Measurements from ENCODE around the gene BMP2K. TPM values are rescaled to one million over a fixed set of nuclear protein-coding genes. Genes with fewer than 3 reads are reported as not detected.

BMP2K gene
- total RNA-seq = 1 to 10 TPM; 8.9 to 9.7 (median 9.3) TPM

DNA sequence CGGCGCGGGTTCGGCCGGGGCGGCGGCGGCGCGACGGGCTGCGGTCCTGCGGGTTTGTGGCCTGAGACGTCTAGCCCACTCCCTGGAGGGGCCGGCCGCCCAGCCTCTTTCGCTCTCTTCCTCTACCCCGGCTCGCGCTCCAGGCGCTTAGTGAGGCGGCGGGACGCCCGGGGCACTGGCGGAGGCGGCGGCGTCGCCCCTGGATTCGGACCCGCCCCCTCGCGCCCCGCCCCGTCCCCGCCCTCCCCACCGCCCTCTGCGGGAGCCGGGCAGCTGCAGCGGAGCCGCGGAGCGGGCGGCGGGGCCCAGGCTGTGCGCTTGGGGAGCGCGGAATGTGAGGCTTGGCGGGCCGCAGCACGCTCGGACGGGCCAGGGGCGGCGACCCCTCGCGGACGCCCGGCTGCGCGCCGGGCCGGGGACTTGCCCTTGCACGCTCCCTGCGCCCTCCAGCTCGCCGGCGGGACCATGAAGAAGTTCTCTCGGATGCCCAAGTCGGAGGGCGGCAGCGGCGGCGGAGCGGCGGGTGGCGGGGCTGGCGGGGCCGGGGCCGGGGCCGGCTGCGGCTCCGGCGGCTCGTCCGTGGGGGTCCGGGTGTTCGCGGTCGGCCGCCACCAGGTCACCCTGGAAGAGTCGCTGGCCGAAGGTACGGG is at the start of gene BMP2K:
Gene BMP2K (plus strand): TSS at position 272 of the 650 bp plus-strand sequence. CDS start 194 bp downstream, at position 466.
- ATAC-seq (peak; percentile 84 to 86), DNase-seq (peak; percentile 73)
- Mint-ChIP-seq H3K4me1 (ENCODE audit: low read depth) (peaks cover 25% of the 10 kb centered on the region), H3K9me3 (no peaks in the 10 kb centered on the region), H3K36me3 (ENCODE audit: insufficient read depth) (no peaks in the 10 kb centered on the region), H3K4me3 (peak within 1 kb of the TSS; percentile 94), H3K27me3 (ENCODE audit: low read depth) (no peaks in the 10 kb centered on the region)

DNA sequence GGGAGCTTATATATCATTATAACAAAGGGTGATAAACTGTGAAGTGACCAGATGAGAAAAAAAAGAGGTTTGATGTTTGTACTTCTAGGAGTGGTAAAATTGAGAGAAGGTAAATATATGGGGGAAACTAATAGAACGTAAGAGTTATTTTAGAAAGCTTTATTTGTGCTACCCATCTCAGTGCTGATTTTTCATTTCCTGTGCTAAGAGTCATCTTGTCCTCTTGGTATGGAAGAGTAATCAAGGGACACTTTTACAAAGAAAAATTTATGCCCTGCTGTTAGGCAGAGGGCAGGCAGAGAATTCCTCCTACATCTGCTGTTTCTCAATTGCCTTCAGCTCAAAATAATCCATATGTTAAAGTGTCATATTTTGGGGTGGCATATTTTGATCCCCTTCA is 49.6 kb upstream of the BMP2K start:
- H3K9me3 Mint-ChIP-seq = no peaks in the 10 kb centered on the region
- ATAC-seq (no peak), DNase-seq (no peak)
- H3K36me3 Mint-ChIP-seq (ENCODE audit: insufficient read depth) = no peaks in the 10 kb centered on the region
- no peaks in the 10 kb centered on the region for H3K27me3 Mint-ChIP-seq (ENCODE audit: low read depth)
- no peak overlapping the region for H3K4me3 Mint-ChIP-seq
- H3K4me1 Mint-ChIP-seq (ENCODE audit: low read depth) = peaks cover 2% of the 10 kb centered on the region

DNA sequence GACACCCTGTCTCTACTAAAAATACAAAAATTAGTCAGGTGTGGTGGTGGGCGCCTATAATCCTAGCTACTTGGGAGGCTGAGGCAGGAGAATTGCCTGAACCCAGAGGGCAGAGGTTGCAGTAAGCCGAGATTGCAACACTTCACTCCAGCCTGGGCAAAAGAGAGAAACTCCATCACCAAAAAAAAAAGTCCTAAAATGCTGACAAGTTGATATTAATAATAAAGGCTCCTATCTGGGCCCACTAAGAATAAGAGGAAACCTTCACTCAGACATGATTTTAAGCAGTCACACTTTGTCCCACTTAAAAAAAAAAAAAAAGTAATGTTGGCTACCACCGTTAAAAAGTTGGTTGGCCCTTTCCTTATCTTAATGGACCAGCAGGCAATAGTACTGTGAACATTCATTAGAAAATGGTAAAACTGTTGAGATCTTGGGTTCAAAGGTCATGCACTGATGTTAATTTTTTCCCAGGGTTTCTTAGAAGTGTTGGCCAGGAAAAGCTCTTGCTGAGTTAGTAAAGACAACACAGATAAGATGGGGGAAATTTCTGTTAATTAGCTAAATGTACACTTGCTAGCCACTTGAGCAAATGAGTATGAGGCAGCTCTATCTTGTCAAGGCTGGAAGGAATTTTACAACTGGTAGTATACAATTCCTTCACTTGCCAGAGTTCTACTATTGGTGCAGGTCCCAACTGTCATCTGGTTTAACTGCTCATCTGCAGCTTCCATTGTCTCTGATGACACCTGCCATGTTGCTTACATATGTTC is 43.6 kb upstream of the BMP2K start:
- Mint-ChIP-seq H3K27me3 (ENCODE audit: low read depth) (no peaks in the 10 kb centered on the region), H3K4me1 (ENCODE audit: low read depth) (no peaks in the 10 kb centered on the region), H3K36me3 (ENCODE audit: insufficient read depth) (no peaks in the 10 kb centered on the region), H3K9me3 (no peaks in the 10 kb centered on the region), H3K4me3 (no peak overlapping the region)
- ATAC-seq (no peak), DNase-seq (no peak)

- DNase-seq (no peak), ATAC-seq (no peak)
- no peaks in the 10 kb centered on the region for H3K27me3 Mint-ChIP-seq (ENCODE audit: low read depth)
- H3K36me3 Mint-ChIP-seq (ENCODE audit: insufficient read depth) = no peaks in the 10 kb centered on the region
- H3K4me1 Mint-ChIP-seq (ENCODE audit: low read depth) = no peaks in the 10 kb centered on the region
- no peaks in the 10 kb centered on the region for H3K9me3 Mint-ChIP-seq
- no peak overlapping the region for H3K4me3 Mint-ChIP-seq
Observed at GRCh38 chr4:78734441-78735162, 41.5 kb upstream of the BMP2K start.

DNA sequence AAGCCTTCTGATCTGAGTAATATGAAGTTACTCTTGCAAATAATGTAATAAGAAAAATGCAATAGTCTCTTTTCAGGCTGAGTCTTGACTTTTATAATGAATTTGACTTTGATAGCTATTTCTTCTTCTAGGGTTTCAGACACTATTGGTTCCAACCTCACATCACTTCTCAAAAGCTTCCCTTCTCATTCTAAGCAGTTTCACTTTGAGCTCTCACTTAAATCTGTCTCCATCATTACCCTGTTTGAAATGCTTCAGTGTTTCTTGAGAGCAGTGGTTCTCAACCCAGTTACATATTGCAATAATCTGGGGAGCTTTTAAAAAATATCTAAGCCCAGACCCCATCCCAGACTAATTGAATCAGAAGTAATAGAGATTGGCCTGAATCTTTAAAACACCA is 40.5 kb upstream of the BMP2K start:
- ATAC-seq (no peak), DNase-seq (no peak)
- no peaks in the 10 kb centered on the region for H3K36me3 Mint-ChIP-seq (ENCODE audit: insufficient read depth)
- no peaks in the 10 kb centered on the region for H3K27me3 Mint-ChIP-seq (ENCODE audit: low read depth)
- H3K9me3 Mint-ChIP-seq = no peaks in the 10 kb centered on the region
- H3K4me3 Mint-ChIP-seq = no peak overlapping the region
- no peaks in the 10 kb centered on the region for H3K4me1 Mint-ChIP-seq (ENCODE audit: low read depth)

DNA sequence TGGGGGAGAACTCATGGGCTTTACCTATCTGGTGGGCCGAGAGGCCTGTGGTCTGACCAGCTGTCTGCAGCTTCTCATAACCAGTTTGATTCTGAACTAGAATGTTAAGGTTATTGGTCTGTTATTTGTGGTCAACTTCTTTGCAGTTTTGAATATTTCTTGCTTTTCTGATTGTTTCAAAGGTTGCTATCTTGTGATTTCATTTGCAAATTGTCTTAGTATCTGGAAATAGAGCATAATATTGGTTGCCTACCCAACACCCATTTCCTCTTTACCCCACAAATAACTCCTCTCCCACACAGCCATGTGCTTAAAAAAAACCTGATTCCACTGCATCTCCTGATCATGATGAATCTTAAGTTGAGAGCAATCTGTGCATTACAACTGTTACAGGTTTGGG is 39.1 kb upstream of the BMP2K start:
- H3K36me3 Mint-ChIP-seq (ENCODE audit: insufficient read depth) = no peaks in the 10 kb centered on the region
- H3K4me3 Mint-ChIP-seq = no peak overlapping the region
- no peaks in the 10 kb centered on the region for H3K27me3 Mint-ChIP-seq (ENCODE audit: low read depth)
- no peaks in the 10 kb centered on the region for H3K4me1 Mint-ChIP-seq (ENCODE audit: low read depth)
- ATAC-seq (no peak), DNase-seq (no peak)
- H3K9me3 Mint-ChIP-seq = no peaks in the 10 kb centered on the region

DNA sequence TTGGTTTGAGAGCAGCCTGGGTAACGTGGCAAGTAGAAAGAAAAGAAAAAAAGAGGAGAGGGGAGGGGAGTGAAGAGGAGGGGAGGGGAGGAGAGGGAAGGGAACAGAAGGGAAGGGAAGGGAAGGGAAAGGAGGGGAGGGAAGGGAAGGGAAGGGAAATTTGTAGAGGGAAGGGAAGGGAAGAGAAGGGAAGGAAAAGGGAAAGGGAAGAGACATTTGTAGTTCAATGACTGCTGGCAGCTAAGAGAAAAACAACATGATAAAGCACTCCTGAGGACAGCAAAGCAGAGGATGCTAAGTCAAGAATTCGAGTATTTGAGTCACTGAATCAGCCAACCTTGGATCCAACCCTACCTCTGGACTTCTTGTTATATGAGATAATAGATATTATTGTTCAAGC is 38.2 kb upstream of the BMP2K start:
- H3K36me3 Mint-ChIP-seq (ENCODE audit: insufficient read depth) = no peaks in the 10 kb centered on the region
- ATAC-seq = no peak
- no peaks in the 10 kb centered on the region for H3K27me3 Mint-ChIP-seq (ENCODE audit: low read depth)
- H3K4me1 Mint-ChIP-seq (ENCODE audit: low read depth) = no peaks in the 10 kb centered on the region
- H3K9me3 Mint-ChIP-seq = no peaks in the 10 kb centered on the region
- no peak overlapping the region for H3K4me3 Mint-ChIP-seq
- DNase-seq = no peak

- H3K4me3 Mint-ChIP-seq = no peak overlapping the region
- H3K4me1 Mint-ChIP-seq (ENCODE audit: low read depth) = no peaks in the 10 kb centered on the region
- no peaks in the 10 kb centered on the region for H3K27me3 Mint-ChIP-seq (ENCODE audit: low read depth)
- ATAC-seq (no peak), DNase-seq (no peak)
- no peaks in the 10 kb centered on the region for H3K9me3 Mint-ChIP-seq
- no peaks in the 10 kb centered on the region for H3K36me3 Mint-ChIP-seq (ENCODE audit: insufficient read depth)
Observed at GRCh38 chr4:78742300-78742699, 33.9 kb upstream of the BMP2K start.

- no peaks in the 10 kb centered on the region for H3K9me3 Mint-ChIP-seq
- ATAC-seq = no peak
- H3K4me3 Mint-ChIP-seq = no peak overlapping the region
- no peaks in the 10 kb centered on the region for H3K27me3 Mint-ChIP-seq (ENCODE audit: low read depth)
- no peaks in the 10 kb centered on the region for H3K36me3 Mint-ChIP-seq (ENCODE audit: insufficient read depth)
- DNase-seq = no peak
- H3K4me1 Mint-ChIP-seq (ENCODE audit: low read depth) = peaks cover 3% of the 10 kb centered on the region
Observed at GRCh38 chr4:78747475-78747922, 28.7 kb upstream of the BMP2K start.

DNA sequence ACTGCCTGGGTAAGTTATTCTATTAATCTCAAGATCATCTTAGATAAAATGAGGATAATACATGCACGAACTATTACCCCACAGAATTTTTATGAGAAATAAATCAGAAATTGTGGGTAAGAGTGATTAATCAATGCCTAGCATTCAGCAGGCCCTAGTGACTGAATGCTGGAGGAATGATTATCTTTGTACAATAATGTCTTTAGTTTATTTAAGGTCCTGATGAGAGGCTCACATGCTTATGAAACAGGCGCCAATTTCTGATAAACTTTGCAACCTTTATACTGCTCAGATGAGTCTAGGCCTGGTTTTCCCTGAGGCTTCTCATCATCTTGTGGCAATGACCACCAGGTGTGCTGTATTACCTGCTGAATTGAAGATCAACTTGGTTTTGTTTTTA is 27.8 kb upstream of the BMP2K start:
- Mint-ChIP-seq H3K27me3 (ENCODE audit: low read depth) (no peaks in the 10 kb centered on the region), H3K4me1 (ENCODE audit: low read depth) (peaks cover 3% of the 10 kb centered on the region)

GRCh38 chr4:78749258-78749971 is 26.7 kb upstream of the BMP2K start:
- Mint-ChIP-seq H3K9me3 (no peaks in the 10 kb centered on the region), H3K4me1 (ENCODE audit: low read depth) (peaks cover 3% of the 10 kb centered on the region), H3K27me3 (ENCODE audit: low read depth) (no peaks in the 10 kb centered on the region), H3K4me3 (no peak overlapping the region), H3K36me3 (ENCODE audit: insufficient read depth) (no peaks in the 10 kb centered on the region)
- ATAC-seq = no peak
- DNase-seq = no peak

More for the DNA sequence above, 27.8 kb upstream of the BMP2K start:
- DNase-seq = no peak
- Mint-ChIP-seq H3K9me3 (no peaks in the 10 kb centered on the region), H3K36me3 (ENCODE audit: insufficient read depth) (no peaks in the 10 kb centered on the region), H3K4me3 (no peak overlapping the region)
- no peak for ATAC-seq

DNA sequence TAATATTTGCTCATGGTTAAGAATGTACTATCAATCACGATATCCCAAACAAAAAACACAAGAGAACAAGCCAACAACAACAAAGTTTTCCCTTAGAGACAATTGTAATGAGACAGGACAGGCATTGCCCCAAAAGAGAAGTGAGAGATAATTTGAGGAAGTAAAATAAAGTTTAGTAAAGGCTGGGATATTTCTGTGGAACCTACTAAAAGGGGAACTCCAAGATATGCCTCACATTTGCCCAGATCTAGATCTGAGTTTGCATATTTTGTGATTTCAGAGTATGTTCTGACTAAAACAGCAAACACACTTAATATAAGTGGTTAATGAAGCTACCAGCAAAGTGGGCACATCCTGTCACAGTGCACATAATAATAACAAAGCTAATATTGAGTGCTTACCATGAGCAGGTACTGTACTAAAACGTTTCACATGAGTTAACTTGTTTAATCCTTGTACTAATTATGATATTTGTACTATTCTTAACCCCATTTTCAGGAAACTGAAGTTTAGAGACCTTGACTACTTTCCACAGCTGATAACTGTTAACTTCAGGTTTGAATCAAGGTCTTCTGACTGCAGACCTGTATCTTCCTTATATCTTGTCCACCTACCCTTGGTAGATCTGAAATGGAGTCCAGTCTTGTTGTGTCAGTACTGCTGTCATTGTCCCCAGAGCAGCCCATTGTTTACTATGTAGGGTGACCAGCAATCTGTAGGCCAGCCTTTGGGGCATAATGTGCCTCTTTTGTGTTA is 26.0 kb upstream of the BMP2K start:
- no peak overlapping the region for H3K4me3 Mint-ChIP-seq
- no peaks in the 10 kb centered on the region for H3K9me3 Mint-ChIP-seq
- H3K36me3 Mint-ChIP-seq (ENCODE audit: insufficient read depth) = no peaks in the 10 kb centered on the region
- H3K4me1 Mint-ChIP-seq (ENCODE audit: low read depth) = peaks cover 3% of the 10 kb centered on the region
- ATAC-seq = no peak
- no peak for DNase-seq
- H3K27me3 Mint-ChIP-seq (ENCODE audit: low read depth) = no peaks in the 10 kb centered on the region

GRCh38 chr4:78753091-78753490 is 23.1 kb upstream of the BMP2K start:
- no peaks in the 10 kb centered on the region for H3K9me3 Mint-ChIP-seq
- H3K27me3 Mint-ChIP-seq (ENCODE audit: low read depth) = no peaks in the 10 kb centered on the region
- H3K36me3 Mint-ChIP-seq (ENCODE audit: insufficient read depth) = no peaks in the 10 kb centered on the region
- H3K4me3 Mint-ChIP-seq = no peak overlapping the region
- ATAC-seq (no peak), DNase-seq (no peak)
- peaks cover 3% of the 10 kb centered on the region for H3K4me1 Mint-ChIP-seq (ENCODE audit: low read depth)

DNA sequence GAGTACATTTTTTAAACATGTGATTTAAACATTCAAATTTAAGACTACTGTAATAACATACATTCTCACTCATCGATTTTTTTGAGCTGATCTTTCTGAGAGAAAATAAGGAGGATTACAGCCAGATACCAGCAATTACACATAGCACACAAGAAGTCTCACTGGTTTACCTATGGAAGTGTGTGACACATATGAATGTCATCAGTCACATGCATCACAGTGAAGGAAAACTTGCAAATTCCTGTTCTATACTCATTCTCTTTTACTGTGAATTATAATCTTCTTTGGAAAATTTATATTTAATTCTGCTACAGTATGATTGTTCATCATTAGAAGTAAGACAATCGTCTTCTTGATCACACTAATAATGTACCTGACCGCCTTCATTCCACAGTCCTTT is 21.3 kb upstream of the BMP2K start:
- Mint-ChIP-seq H3K27me3 (ENCODE audit: low read depth) (no peaks in the 10 kb centered on the region), H3K4me3 (no peak overlapping the region), H3K9me3 (no peaks in the 10 kb centered on the region), H3K4me1 (ENCODE audit: low read depth) (peaks cover 3% of the 10 kb centered on the region), H3K36me3 (ENCODE audit: insufficient read depth) (no peaks in the 10 kb centered on the region)
- DNase-seq = no peak
- no peak for ATAC-seq
